Type B pancreatic cell (in vitro differentiated cells): ENCODE measurements around the gene SLC26A8. TPM values are rescaled to one million over a fixed set of nuclear protein-coding genes. Genes with fewer than 3 reads are reported as not detected.
A peak's percentile ranks its signal among the peaks of the same experiment; 100 is the strongest.

ENCODE experiments used
- DNase-seq: peaks from one replicate; pipeline ENCODE4 v3.0.0; 2021; ENCODE audit warnings: mixed read lengths; ENCODE audit not compliant: unreplicated experiment; ENCODE audit errors: extremely low spot score
- H3K27ac Mint-ChIP-seq: 2 replicates; pipeline ENCODE4 v1.8.0; 2021; ENCODE audit warnings: mild to moderate bottlenecking, mixed read lengths
- H3K27me3 Mint-ChIP-seq: 2 replicates; pipeline ENCODE4 v1.8.0; 2021; ENCODE audit warnings: mixed read lengths
- H3K36me3 Mint-ChIP-seq: 2 replicates; pipeline ENCODE4 v1.8.0; 2021; ENCODE audit warnings: mixed read lengths
- H3K4me1 Mint-ChIP-seq: one replicate; pipeline ENCODE4 v1.8.0; 2021; ENCODE audit warnings: mixed read lengths; ENCODE audit not compliant: unreplicated experiment
- H3K4me3 Mint-ChIP-seq: 2 replicates; pipeline ENCODE4 v1.8.0; 2021; ENCODE audit warnings: mild to moderate bottlenecking, mixed read lengths
- H3K9me3 Mint-ChIP-seq: 2 replicates; pipeline ENCODE4 v1.8.0; 2021; ENCODE audit warnings: mixed read lengths
- CTCF ChIP-seq: fragments of 200-600 bp; sonication (generic); conservative IDR thresholded peaks from 2 replicates; pipeline ENCODE4 v1.5.0; 2021; ENCODE audit warnings: antibody characterized with exemption, mild to moderate bottlenecking
- total RNA-seq: library from RNA; stranded (reverse); gene quantifications from 2 replicates; pipeline ENCODE4 v1.2.1, GENCODE V29; 2021; ENCODE audit warnings: low replicate concordance

Gene SLC26A8
- total RNA-seq, 1 donor from 2014 or later = not detected

GRCh38 chr6:35977308-35977707 lies 47.1 kb downstream of the SLC26A8 start:
- no peak for TF ChIP-seq CTCF
- Mint-ChIP-seq H3K4me1 (peaks cover 3% of the 10 kb centered on the region), H3K36me3 (no peaks in the 10 kb centered on the region), H3K27ac (no peak overlapping the region), H3K4me3 (no peak overlapping the region), H3K9me3 (no peaks in the 10 kb centered on the region), H3K27me3 (peaks cover 3% of the 10 kb centered on the region)
- DNase-seq = no peak

- Mint-ChIP-seq H3K4me1 (peaks cover 3% of the 10 kb centered on the region), H3K9me3 (no peaks in the 10 kb centered on the region), H3K27ac (peak overlapping the region; percentile 80), H3K27me3 (no peaks in the 10 kb centered on the region), H3K4me3 (no peak overlapping the region), H3K36me3 (no peaks in the 10 kb centered on the region)
- no peak for DNase-seq
- no peak for TF ChIP-seq CTCF
Observed at GRCh38 chr6:35973670-35974222, 50.7 kb downstream of the SLC26A8 start.

GRCh38 chr6:35972471-35973367 lies 51.7 kb downstream of the SLC26A8 start:
- DNase-seq = no peak
- no peaks in the 10 kb centered on the region for H3K9me3 Mint-ChIP-seq

GRCh38 chr6:35970181-35970580 lies 54.3 kb downstream of the SLC26A8 start:
- H3K27me3 Mint-ChIP-seq = no peaks in the 10 kb centered on the region
- H3K27ac Mint-ChIP-seq = no peak overlapping the region
- no peak for DNase-seq
- TF ChIP-seq CTCF = no peak
- no peaks in the 10 kb centered on the region for H3K36me3 Mint-ChIP-seq
- no peak overlapping the region for H3K4me3 Mint-ChIP-seq
- peaks cover 3% of the 10 kb centered on the region for H3K4me1 Mint-ChIP-seq
- H3K9me3 Mint-ChIP-seq = no peaks in the 10 kb centered on the region

More at GRCh38 chr6:35972471-35973367, 51.7 kb downstream of the SLC26A8 start:
- peaks cover 3% of the 10 kb centered on the region for H3K4me1 Mint-ChIP-seq
- H3K4me3 Mint-ChIP-seq = no peak overlapping the region
- H3K27ac Mint-ChIP-seq = no peak overlapping the region
- no peaks in the 10 kb centered on the region for H3K36me3 Mint-ChIP-seq
- no peaks in the 10 kb centered on the region for H3K27me3 Mint-ChIP-seq
- TF ChIP-seq CTCF = peak; percentile 46

- no peaks in the 10 kb centered on the region for H3K9me3 Mint-ChIP-seq
- DNase-seq = no peak
- H3K4me3 Mint-ChIP-seq = no peak overlapping the region
- TF ChIP-seq CTCF = no peak
- H3K4me1 Mint-ChIP-seq = peaks cover 3% of the 10 kb centered on the region
- no peak overlapping the region for H3K27ac Mint-ChIP-seq
- no peaks in the 10 kb centered on the region for H3K36me3 Mint-ChIP-seq
- no peaks in the 10 kb centered on the region for H3K27me3 Mint-ChIP-seq
Observed at GRCh38 chr6:35969646-35970045, 54.8 kb downstream of the SLC26A8 start.
